Right lobe of liver (tissue), 4 donors: Measurements from ENCODE around the gene TNFAIP8L3.

Experiments
- CTCF ChIP-seq, 4 donors: fragments of 200-600 bp in 3 of 4; fragments of 450-650 bp in 1 of 4; IDR thresholded peaks; one replicate each; pipeline versions ENCODE4 v1.5.1 to v1.8.0; 2016 to 2022; ENCODE audit warnings: antibody characterized with exemption in 4 of 4, mild to moderate bottlenecking in 2 of 4
- POLR2A ChIP-seq: fragments of 450-650 bp; IDR thresholded peaks from one replicate; pipeline ENCODE4 v1.6.1; 2017; ENCODE audit warnings: antibody characterized with exemption, mild to moderate bottlenecking
- donor health status: DM: no; HTN: no; CAD: no.
- donor health status: DM: no; HTN: no; CAD: no.
- donor health status: DM: no; HTN: yes; CAD: no.

- no peak for TF ChIP-seq CTCF (IDR thresholded peaks at IDR 0.05)
- TF ChIP-seq POLR2A = no peak
These were observed 6.1 kb downstream of the TNFAIP8L3 start for GRCh38 chr15:51088585-51088984.
